PC-3 (cell line): ENCODE measurements around the gene WTIP. TPM values are rescaled to one million over a fixed set of nuclear protein-coding genes. Genes with fewer than 3 reads are reported as not detected.

Source experiments
- ATAC-seq: fragments of 200-7000 bp; cut with Tn5 transposase; 2 replicates; pipeline ENCODE4 v1.9.1; 2020; ENCODE audit warnings: mild to moderate bottlenecking, moderate library complexity
- BruUV-seq: library from RNA; stranded (reverse); fragments of 400-500 nt; replicated peaks from 2 replicates; lab custom pipeline; 2021; lab: Mats Ljungman, UMichigan
- CTCF ChIA-PET: fragments of 300-600 bp; sonication (Branson Sonifier 250); formaldehyde crosslinking; loops from one replicate; lab custom pipeline; 2022; ENCODE audit warnings: antibody characterized with exemption; lab: Charles Lee
- POLR2A ChIA-PET: fragments of 300-600 bp; sonication (Branson Sonifier 250); formaldehyde crosslinking; loops from one replicate; lab custom pipeline; 2022; ENCODE audit warnings: antibody characterized with exemption; ENCODE audit not compliant: unreplicated experiment; lab: Charles Lee
- DNase-seq: peaks from one replicate; pipeline ENCODE4 v3.0.0-alpha.2; 2015
- H2AFZ ChIP-seq: fragments of 300-600 bp; sonication (generic); 2 replicates; pipeline ENCODE4 v1.6.0; 2016; ENCODE audit warnings: antibody characterized with exemption, low read length
- H3F3A ChIP-seq: fragments of 300-600 bp; sonication (generic); one replicate; pipeline ENCODE4 v1.6.0; 2017; ENCODE audit warnings: antibody characterized with exemption, low read length, control low read depth, mild to moderate bottlenecking; ENCODE audit not compliant: unreplicated experiment
- H3K27ac ChIP-seq: fragments of 300-600 bp; sonication (generic); 2 replicates; pipeline ENCODE4 v1.5.1; 2016; ENCODE audit warnings: mild to moderate bottlenecking, low read length
- H3K27me3 ChIP-seq: fragments of 300-600 bp; sonication (generic); 2 replicates; pipeline ENCODE4 v1.6.1; 2016; ENCODE audit warnings: low read length, mixed read lengths
- H3K36me3 ChIP-seq: fragments of 300-600 bp; sonication (generic); 2 replicates; pipeline ENCODE4 v1.6.1; 2016; ENCODE audit warnings: low read depth, mixed run types, low read length, mixed read lengths
- H3K4me1 ChIP-seq: fragments of 300-600 bp; sonication (generic); 2 replicates; pipeline ENCODE4 v1.5.1; 2016; ENCODE audit warnings: low read length; ENCODE audit not compliant: insufficient read depth
- H3K4me2 ChIP-seq: fragments of 300-600 bp; sonication (generic); 2 replicates; pipeline ENCODE4 v1.6.0; 2016; ENCODE audit warnings: low read length
- H3K4me3 ChIP-seq: fragments of 300-600 bp; sonication (generic); 2 replicates; pipeline ENCODE4 v1.5.1; 2016; ENCODE audit warnings: mild to moderate bottlenecking, low read length, mixed read lengths
- H3K79me2 ChIP-seq: fragments of 300-600 bp; sonication (generic); 2 replicates; pipeline ENCODE4 v1.6.1; 2017; ENCODE audit warnings: low read length, mixed read lengths
- H3K9ac ChIP-seq: fragments of 300-600 bp; sonication (generic); 2 replicates; pipeline ENCODE4 v1.6.0; 2016; ENCODE audit warnings: mild to moderate bottlenecking, low read length
- H3K9me2 ChIP-seq: fragments of 300-600 bp; sonication (generic); replicated peaks from 2 replicates; pipeline ENCODE4 v1.6.1; 2016; ENCODE audit warnings: mixed run types, low read length, mixed read lengths
- H3K9me3 ChIP-seq: fragments of 300-600 bp; sonication (generic); 2 replicates; pipeline ENCODE4 v1.6.1; 2016; ENCODE audit warnings: low read length, mixed read lengths
- H4K20me1 ChIP-seq: fragments of 300-600 bp; sonication (generic); 2 replicates; pipeline ENCODE4 v1.6.1; 2016; ENCODE audit warnings: low read length, mixed read lengths
- EZH2 ChIP-seq: fragments of 300-600 bp; sonication (generic); IDR thresholded peaks from one replicate; pipeline ENCODE4 v1.6.1; 2017; ENCODE audit warnings: antibody characterized with exemption, mild to moderate bottlenecking, low read length; ENCODE audit not compliant: unreplicated experiment
- EZH2phosphoT487 ChIP-seq: fragments of 300-600 bp; sonication (generic); IDR thresholded peaks from 2 replicates; pipeline ENCODE4 v1.6.1; 2018; ENCODE audit warnings: mild to moderate bottlenecking, antibody characterized with exemption, low read length, borderline replicate concordance
- intact Hi-C: fragments of 100-400 bp; cut with micrococcal nuclease; formaldehyde crosslinking; loops from 2 replicates; pipeline ENCODE4 v1.9.0; 2023
- total RNA-seq: library from RNA; depleted of rRNA; stranded (reverse); fragments of >200 nt; gene quantifications from 2 replicates; pipeline ENCODE4 v1.2.3, GENCODE V29; 2014
- TF ChIP-seq, protein P1 (sequence below): fragments of 300-600 bp; sonication (generic); conservative IDR thresholded peaks from 2 replicates; pipeline ENCODE4 v1.5.1; 2017; ENCODE audit warnings: antibody characterized with exemption, low read depth, mild to moderate bottlenecking, low read length

WTIP gene
- total RNA-seq, 1 experiment from 2014 or later = 5.2 TPM

DNA sequence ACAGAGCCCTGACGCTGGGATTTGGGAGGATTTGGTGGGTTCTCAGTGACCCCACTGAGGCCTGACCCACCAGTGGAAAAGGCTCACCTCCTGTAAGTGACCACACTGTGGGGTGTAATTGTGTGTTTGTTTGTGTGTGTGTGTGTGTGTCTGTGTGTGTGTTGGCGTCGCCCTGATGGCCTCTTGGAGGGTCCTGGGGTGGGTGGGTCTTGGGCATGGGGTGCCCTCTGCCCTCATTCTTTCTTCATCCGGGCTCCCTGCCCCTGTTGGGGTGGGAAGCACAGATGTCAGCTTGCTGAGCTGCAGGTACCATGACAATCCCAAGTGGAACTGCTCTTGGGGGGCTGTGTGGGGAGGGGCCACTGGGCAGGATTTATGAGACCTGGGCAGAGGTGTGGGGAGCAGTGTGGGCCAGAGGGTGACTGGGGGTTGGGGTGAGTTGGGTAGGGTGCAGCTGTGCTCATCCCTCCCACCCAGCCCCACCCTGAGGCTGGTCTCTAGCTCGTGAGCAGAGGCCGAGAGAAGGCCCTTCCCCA, 22.8 kb downstream of the WTIP start:
- H3K36me3 ChIP-seq = no peaks in the 10 kb centered on the region
- no peaks in the 10 kb centered on the region for H3K27me3 ChIP-seq
- H4K20me1 ChIP-seq = no peaks in the 10 kb centered on the region
- no peak for DNase-seq
- no TSS peak for BruUV-seq
- ChIA-PET CTCF (no interaction called here), POLR2A (no interaction called here)
- H3K4me3 ChIP-seq = no peak overlapping the region
- H2AFZ ChIP-seq = no peak overlapping the region
- intact Hi-C loops = no loop called here
- ATAC-seq = no peak
- H3K9ac ChIP-seq = no peak overlapping the region
- no peak overlapping the region for H3K4me2 ChIP-seq
- no peaks in the 10 kb centered on the region for H3F3A ChIP-seq
- no peaks in the 10 kb centered on the region for H3K79me2 ChIP-seq
- no peaks in the 10 kb centered on the region for H3K4me1 ChIP-seq
- H3K9me3 ChIP-seq = no peaks in the 10 kb centered on the region
- H3K27ac ChIP-seq = no peak overlapping the region
- no peaks in the 10 kb centered on the region for H3K9me2 ChIP-seq
- TF ChIP-seq, protein P1, sequence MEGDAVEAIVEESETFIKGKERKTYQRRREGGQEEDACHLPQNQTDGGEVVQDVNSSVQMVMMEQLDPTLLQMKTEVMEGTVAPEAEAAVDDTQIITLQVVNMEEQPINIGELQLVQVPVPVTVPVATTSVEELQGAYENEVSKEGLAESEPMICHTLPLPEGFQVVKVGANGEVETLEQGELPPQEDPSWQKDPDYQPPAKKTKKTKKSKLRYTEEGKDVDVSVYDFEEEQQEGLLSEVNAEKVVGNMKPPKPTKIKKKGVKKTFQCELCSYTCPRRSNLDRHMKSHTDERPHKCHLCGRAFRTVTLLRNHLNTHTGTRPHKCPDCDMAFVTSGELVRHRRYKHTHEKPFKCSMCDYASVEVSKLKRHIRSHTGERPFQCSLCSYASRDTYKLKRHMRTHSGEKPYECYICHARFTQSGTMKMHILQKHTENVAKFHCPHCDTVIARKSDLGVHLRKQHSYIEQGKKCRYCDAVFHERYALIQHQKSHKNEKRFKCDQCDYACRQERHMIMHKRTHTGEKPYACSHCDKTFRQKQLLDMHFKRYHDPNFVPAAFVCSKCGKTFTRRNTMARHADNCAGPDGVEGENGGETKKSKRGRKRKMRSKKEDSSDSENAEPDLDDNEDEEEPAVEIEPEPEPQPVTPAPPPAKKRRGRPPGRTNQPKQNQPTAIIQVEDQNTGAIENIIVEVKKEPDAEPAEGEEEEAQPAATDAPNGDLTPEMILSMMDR = no peak
- TF ChIP-seq EZH2 (no peak), EZH2phosphoT487 (no peak)

- ATAC-seq (no peak), DNase-seq (no peak)
- H4K20me1 ChIP-seq = no peaks in the 10 kb centered on the region
- no peak overlapping the region for H3K4me2 ChIP-seq
- H3K9me2 ChIP-seq = no peaks in the 10 kb centered on the region
- BruUV-seq = no TSS peak
- TF ChIP-seq EZH2phosphoT487 = no peak
- H3K27me3 ChIP-seq = no peaks in the 10 kb centered on the region
- ChIA-PET CTCF (no interaction called here), POLR2A (no interaction called here)
- H3K4me3 ChIP-seq = no peak overlapping the region
- no peaks in the 10 kb centered on the region for H3K4me1 ChIP-seq
- no peaks in the 10 kb centered on the region for H3F3A ChIP-seq
- no peak overlapping the region for H3K9ac ChIP-seq
- no peaks in the 10 kb centered on the region for H3K79me2 ChIP-seq
- no peak overlapping the region for H2AFZ ChIP-seq
- H3K27ac ChIP-seq = no peak overlapping the region
- H3K9me3 ChIP-seq = no peaks in the 10 kb centered on the region
- no peaks in the 10 kb centered on the region for H3K36me3 ChIP-seq
- intact Hi-C loops = no loop called here
Measured at GRCh38 chr19:34504809-34505291, 23.3 kb downstream of the WTIP start.

- Histone ChIP-seq H3K9me2 (no peaks in the 10 kb centered on the region), H2AFZ (no peak overlapping the region), H3K4me1 (no peaks in the 10 kb centered on the region), H3K4me3 (no peak overlapping the region), H3K27ac (no peak overlapping the region), H3K9me3 (no peaks in the 10 kb centered on the region), H3K9ac (no peak overlapping the region), H3K79me2 (no peaks in the 10 kb centered on the region), H3K36me3 (no peaks in the 10 kb centered on the region), H3K4me2 (no peak overlapping the region), H3F3A (no peaks in the 10 kb centered on the region), H4K20me1 (no peaks in the 10 kb centered on the region), H3K27me3 (no peaks in the 10 kb centered on the region)
- BruUV-seq = no TSS peak
- CTCF ChIA-PET = no interaction called here
- TF ChIP-seq EZH2phosphoT487 = no peak
- TF ChIP-seq, protein P1 = no peak
- no peak for TF ChIP-seq EZH2
- POLR2A ChIA-PET = no interaction called here
- DNase-seq = no peak
- intact Hi-C loops = no loop called here
- no peak for ATAC-seq
Measured at GRCh38 chr19:34505321-34506025, 23.9 kb downstream of the WTIP start.
